ENCODE data around the gene KIF17. TPM values are rescaled to one million over a fixed set of nuclear protein-coding genes. Genes with fewer than 3 reads are reported as not detected.

The KIF17 gene
- total RNA-seq, 1 experiment from 2014 or later: 5.1 TPM

DNA sequence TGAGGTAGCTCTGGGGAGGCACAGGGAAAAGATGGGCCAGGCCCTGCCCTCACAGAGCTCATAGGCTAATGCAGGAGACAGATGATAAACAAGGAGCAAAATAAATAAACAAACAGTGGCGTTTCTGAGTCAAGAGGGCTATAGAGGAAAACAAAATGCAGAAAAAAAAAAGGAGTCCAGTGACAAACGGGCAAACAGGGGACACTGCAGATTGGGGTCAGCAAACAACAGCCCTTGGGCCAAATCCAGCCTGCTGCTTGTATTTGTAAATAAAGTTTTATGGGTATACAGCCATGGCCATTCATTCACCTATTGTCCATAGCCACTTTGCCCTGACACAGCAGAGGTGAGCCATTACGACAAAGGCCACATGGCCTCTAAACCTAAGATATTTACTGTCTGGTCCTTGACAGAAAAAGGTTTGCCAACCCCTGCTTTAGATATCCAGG is 103.7 kb downstream of the KIF17 start:
- Histone ChIP-seq H2AK5ac (ENCODE audit: insufficient read length, low read length) (no peak overlapping the region), H3K9ac (ENCODE audit: extremely low read depth, insufficient read length, low read length) (no peak overlapping the region), H3K79me2 (ENCODE audit: insufficient read depth, low read length) (no peaks in the 10 kb centered on the region), H3K79me1 (ENCODE audit: insufficient read depth, low read depth, low read length, poor library complexity, severe bottlenecking) (no peaks in the 10 kb centered on the region), H4K91ac (ENCODE audit: insufficient read length, low read depth, low read length) (no peak overlapping the region), H3K27me3 (ENCODE audit: insufficient read depth, low read length) (no peaks in the 10 kb centered on the region), H3K23me2 (ENCODE audit: insufficient read length, low read depth, low read length, poor library complexity, severe bottlenecking) (no peaks in the 10 kb centered on the region), H2BK5ac (ENCODE audit: insufficient read length, low read length) (no peak overlapping the region), H3K4ac (ENCODE audit: low read depth, low read length) (no peak overlapping the region), H3K9me3 (ENCODE audit: control insufficient read depth, low read depth, low read length) (no peaks in the 10 kb centered on the region), H3K23ac (ENCODE audit: insufficient read length, low read depth, low read length) (no peak overlapping the region), H4K5ac (ENCODE audit: insufficient read length, low read depth, low read length) (no peak overlapping the region), H3K18ac (ENCODE audit: insufficient read length, low read depth, low read length) (no peak overlapping the region), H2BK120ac (ENCODE audit: low read depth, low read length, poor library complexity, severe bottlenecking) (no peak overlapping the region), H3K56ac (ENCODE audit: insufficient read length, low read depth, low read length) (no peak overlapping the region), H4K8ac (replicated peaks; ENCODE audit: insufficient read length, low read depth, low read length) (no peak overlapping the region), H3K27ac (ENCODE audit: insufficient read length, low read depth, low read length) (no peak overlapping the region), H4K20me1 (ENCODE audit: control insufficient read depth, insufficient read depth, insufficient read length) (no peaks in the 10 kb centered on the region), H2BK12ac (ENCODE audit: insufficient read length, low read depth, low read length) (no peak overlapping the region), H3K4me2 (ENCODE audit: insufficient read depth, insufficient read length, low read length) (no peak overlapping the region), H2AFZ (ENCODE audit: low read length) (no peak overlapping the region), H3K4me1 (ENCODE audit: insufficient read depth, low read length) (peaks cover 5% of the 10 kb centered on the region; the same call in 1 of the 2 replicates), H3T11ph (ENCODE audit: low read length) (no peak overlapping the region), H2BK15ac (ENCODE audit: low read depth, low read length) (no peak overlapping the region), H3K14ac (ENCODE audit: insufficient read depth, low read length) (no peak overlapping the region), H2BK20ac (ENCODE audit: low read depth, low read length, poor library complexity, severe bottlenecking) (no peak overlapping the region)
- no CpG with 5 or more reads among the region's 3 CpGs for WGBS (ENCODE audit: extremely low coverage, insufficient read length, low lambda C conversion rate)
- DNase-seq: no peak
- no peak overlapping the region for H3K4me3 Mint-ChIP-seq
- peak overlapping the region in 2 of 3 experiments; percentile 21 to 91; a peak in 5 of 7 replicates for H3K27ac Mint-ChIP-seq
- no peaks in the 10 kb centered on the region for H3K36me3 Mint-ChIP-seq (ENCODE audit: insufficient read depth in 1 of 3, low read depth in 3 of 3)
- TF ChIP-seq, protein P1, sequence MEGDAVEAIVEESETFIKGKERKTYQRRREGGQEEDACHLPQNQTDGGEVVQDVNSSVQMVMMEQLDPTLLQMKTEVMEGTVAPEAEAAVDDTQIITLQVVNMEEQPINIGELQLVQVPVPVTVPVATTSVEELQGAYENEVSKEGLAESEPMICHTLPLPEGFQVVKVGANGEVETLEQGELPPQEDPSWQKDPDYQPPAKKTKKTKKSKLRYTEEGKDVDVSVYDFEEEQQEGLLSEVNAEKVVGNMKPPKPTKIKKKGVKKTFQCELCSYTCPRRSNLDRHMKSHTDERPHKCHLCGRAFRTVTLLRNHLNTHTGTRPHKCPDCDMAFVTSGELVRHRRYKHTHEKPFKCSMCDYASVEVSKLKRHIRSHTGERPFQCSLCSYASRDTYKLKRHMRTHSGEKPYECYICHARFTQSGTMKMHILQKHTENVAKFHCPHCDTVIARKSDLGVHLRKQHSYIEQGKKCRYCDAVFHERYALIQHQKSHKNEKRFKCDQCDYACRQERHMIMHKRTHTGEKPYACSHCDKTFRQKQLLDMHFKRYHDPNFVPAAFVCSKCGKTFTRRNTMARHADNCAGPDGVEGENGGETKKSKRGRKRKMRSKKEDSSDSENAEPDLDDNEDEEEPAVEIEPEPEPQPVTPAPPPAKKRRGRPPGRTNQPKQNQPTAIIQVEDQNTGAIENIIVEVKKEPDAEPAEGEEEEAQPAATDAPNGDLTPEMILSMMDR (conservative IDR thresholded peaks at IDR 0.05): no peak
- H3K4me1 Mint-ChIP-seq: peaks cover 34 to 41% of the 10 kb centered on the region in 2 experiments
- no peaks in the 10 kb centered on the region for H3K9me3 Mint-ChIP-seq
- no peaks in the 10 kb centered on the region for H3K27me3 Mint-ChIP-seq (ENCODE audit: low read depth)

Other genes with a start within 250 kb of the KIF17 start
- gene CAMK2N1, start 231.8 kb downstream of the KIF17 start, total RNA-seq (2021): 0.97 and 1.2 TPM in 2 replicates
- gene MUL1, start 209.9 kb downstream of the KIF17 start, total RNA-seq (2021): 25.5 and 27.1 TPM in 2 replicates
- gene FAM43B, start 165.4 kb downstream of the KIF17 start, total RNA-seq (2021): 0.20 and 0.22 TPM in 2 replicates
- 6.5 and 7.0 TPM in 2 replicates for gene CDA, start 128.9 kb downstream of the KIF17 start, total RNA-seq (2021)
- 17.0 and 18.2 TPM in 2 replicates for gene PINK1, start 84.5 kb downstream of the KIF17 start, total RNA-seq (2021)
- 255 and 269 TPM in 2 replicates for gene DDOST, start 56.6 kb downstream of the KIF17 start, total RNA-seq (2021)
- gene SH2D5, start 14.7 kb upstream of the KIF17 start, total RNA-seq (2021): 7.2 and 8.7 TPM in 2 replicates
- gene HP1BP3, start 69.3 kb upstream of the KIF17 start, total RNA-seq (2021): 127 TPM in 2 replicates

Data from H9 (cell line).